Endometrial microvascular endothelial cells (primary cell): ENCODE data around the gene UBE3C. TPM values are rescaled to one million over a fixed set of nuclear protein-coding genes. Genes with fewer than 3 reads are reported as not detected.
"Not testable (repeated sequence)": the region's sequence is repeated elsewhere in the genome, so short reads cannot be mapped to it uniquely, and the experiment has no call there.

Experiments
- in situ Hi-C: cut with HindIII; loops from 2 replicates; pipeline ENCODE4 v1.10.0; 2017; ENCODE audit warnings: low sequenced_read_pairs, low pct_unique_long_range_greater_than_20kb; ENCODE audit errors: inconsistent ontology term
- total RNA-seq: library from RNA; depleted of rRNA; stranded (reverse); fragments of >200 nt; gene quantifications from one replicate; pipeline ENCODE4 v1.2.3, GENCODE V29; 2015; ENCODE audit errors: inconsistent ontology term

The UBE3C gene
- total RNA-seq, 1 donor from 2014 or later = 90.5 TPM

GRCh38 chr7:157158400-157158799 lies 19.7 kb downstream of the UBE3C start:
- in situ Hi-C loops = no loop called here

DNA sequence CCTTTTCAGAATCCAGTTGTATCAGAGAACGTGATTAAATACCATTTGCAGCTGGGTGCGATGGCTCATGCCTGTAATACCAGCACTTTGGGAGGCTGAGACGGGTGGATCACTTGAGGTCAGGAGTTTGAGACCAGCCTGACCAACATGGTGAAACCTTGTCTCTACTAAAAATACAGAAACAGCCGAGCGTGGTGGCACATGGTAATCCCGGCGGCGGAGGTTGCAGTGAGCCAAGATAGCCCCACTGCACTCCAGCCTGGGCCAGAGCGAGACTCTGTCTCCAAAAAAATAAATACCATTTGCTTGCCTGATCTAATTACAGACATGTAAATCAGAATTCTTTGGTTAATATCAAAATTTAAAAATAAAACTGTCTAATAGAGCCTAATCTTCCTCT lies 20.8 kb downstream of the UBE3C start:
- in situ Hi-C loops = not testable (repeated sequence)

GRCh38 chr7:157160433-157160832 lies 21.7 kb downstream of the UBE3C start:
- in situ Hi-C loops = no loop called here

DNA sequence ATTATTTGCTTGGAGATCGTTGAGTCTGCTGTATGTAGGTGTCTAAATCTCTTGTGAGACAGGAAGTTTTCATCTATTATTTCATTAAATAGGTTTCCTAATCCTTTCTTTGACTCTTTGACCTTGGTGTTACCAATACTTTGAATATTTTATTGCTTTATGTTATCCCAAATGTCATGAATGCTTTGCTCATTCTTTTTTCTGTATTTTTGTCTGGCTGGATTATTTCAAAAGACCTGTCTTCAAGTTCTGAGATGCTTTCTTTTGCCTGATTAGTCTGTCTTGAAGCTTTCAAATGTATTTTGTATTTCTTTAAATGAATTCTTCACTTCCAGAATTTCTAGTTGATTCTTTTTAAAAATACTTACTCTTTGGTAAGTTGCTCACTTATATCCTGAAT lies 27.3 kb downstream of the UBE3C start:
- in situ Hi-C loops = no loop called here

GRCh38 chr7:157168571-157168970 lies 29.8 kb downstream of the UBE3C start:
- in situ Hi-C loops = no loop called here

- in situ Hi-C loops = no loop called here
Observed at GRCh38 chr7:157176771-157177170, 38.0 kb downstream of the UBE3C start.

DNA sequence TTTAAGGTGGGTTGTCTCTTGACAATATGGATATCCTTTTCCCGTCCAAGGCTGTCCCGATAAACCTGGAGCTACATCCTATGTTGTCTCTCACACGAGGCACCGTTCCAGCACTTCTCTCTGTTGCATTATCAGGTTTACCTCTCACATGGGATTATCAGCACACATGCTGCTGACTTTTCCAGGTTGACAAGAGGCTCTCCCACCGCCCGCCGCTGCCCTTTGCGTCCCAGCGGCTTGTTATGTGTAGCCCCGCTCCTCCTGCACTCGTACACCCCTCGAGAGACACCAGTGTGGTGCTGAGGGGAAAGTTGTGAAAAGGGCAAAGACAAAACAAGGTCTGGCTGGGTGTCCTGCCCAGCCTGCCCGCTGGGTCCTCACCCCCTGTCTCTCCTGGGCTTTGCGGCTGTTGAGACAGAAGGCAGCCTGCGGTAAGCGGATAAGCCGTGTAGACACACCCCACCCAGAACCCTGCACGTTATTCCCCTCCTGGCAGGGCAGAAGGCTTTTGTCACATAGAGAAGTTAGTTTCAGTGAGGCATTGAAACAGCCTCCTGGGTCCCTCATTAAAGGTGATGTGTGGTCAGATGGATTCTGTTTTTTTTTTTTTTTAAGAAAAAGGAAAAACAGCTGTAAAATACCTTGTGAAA lies 38.7 kb downstream of the UBE3C start:
- in situ Hi-C loops = no loop called here

- in situ Hi-C loops = no loop called here
Observed at GRCh38 chr7:157177983-157178381, 39.3 kb downstream of the UBE3C start.

- in situ Hi-C loops = no loop called here
Observed at GRCh38 chr7:157183832-157184231, 45.1 kb downstream of the UBE3C start.

DNA sequence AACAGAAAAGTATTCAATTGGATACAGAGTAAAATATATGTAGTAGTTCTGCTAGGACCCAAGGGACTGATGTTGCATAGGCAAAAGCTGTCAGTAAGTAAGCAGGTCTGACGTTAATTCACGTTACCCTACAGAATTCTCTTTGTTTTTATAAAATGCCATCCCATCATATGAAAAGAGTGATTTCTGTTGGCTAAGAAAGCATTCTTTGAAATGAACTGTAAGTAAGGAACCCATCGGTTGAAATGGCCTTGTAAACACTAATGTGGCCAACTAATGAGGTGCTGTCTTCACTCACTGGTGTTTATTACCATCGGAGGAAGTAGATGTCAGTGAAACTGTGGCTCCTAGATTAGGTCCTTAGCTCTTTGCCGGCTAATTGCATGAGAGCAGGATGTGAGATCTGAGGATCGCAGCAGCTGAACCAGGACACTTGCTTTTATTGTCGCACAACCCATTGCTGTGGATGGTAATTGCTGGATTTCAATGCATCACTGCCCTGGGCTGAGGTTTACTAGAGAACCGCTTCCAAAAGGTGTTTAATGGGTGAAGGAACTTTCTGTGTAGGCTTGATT lies 49.5 kb downstream of the UBE3C start:
- in situ Hi-C loops = no loop called here

DNA sequence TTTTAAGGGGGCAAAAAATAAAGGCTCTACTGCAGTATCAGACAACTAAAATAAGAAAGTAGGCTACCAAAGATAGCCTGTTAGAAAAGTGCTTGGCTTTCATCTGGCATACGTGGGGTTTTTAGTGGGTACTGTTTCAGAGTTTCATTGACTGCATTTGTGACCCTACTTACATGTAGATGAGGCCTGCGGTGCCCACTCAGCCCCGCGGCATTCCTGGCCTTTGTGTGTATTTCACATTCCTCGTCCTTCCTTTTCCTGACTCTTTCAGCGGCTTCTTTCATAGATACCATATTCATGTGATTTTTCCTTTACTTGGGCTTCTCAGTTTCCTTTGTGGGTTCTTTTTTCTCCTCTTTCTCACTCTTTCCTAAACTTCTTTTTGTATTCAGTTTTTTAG lies 50.7 kb downstream of the UBE3C start:
- in situ Hi-C loops = no loop called here

GRCh38 chr7:157192861-157193260 lies 54.1 kb downstream of the UBE3C start:
- in situ Hi-C loops = no loop called here

DNA sequence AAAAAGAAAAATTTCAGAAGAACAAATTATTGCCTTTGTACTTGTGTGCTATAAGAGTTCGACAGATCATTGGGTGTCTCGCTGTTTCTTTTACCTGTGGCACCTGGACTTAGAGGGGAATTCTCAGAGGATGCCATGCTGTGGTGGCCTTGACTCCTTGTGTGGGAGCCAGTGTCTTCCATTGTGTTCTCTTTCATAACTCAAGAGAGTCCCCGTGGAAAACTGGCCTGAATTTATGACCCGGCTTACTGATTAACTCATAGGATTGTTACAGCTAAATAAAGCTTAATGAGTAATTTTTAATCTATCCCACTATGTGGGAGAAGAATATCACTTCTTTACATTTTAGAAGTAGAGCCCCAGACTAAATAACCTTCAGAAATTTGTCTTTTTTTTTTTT lies 54.5 kb downstream of the UBE3C start:
- in situ Hi-C loops = no loop called here

DNA sequence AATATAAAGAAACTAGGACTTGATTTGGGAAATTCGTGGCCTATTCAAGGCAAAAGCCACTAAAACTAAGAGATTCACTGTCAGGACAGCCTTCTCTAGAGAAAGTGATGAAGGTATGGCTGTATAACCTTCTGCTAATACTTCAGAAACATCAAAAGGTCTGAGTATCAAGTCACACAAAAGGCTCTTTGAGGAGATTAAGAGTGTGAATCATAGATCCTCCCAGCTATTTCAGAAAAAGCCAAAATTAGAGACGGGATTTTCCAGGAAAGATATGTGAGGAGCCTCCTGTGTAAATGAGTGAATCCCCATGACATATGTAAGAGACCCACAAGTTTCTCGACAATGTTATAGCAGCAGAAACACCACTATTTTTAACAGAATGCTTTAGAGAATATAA lies 56.2 kb downstream of the UBE3C start:
- in situ Hi-C loops = no loop called here

- in situ Hi-C loops = no loop called here
Observed at GRCh38 chr7:157195868-157196267, 57.1 kb downstream of the UBE3C start.

DNA sequence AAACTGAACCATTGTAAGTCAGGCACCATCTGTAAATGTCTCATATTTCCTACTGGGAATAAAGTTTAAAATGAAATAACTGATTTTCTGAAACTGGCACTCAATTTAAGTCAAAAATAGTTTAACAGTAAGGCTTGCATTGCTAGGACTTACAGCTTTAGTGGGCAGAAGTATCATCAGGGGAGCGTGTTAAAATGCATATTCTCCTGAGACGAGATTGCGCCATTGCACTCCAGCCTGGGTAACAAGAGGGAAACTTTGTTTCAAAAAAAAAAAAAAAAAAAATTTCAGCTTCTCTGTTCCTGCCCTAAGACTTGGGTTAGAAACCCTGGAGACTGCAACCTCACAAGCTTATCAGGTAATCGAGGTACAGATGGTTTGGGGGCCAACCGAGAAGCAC lies 65.4 kb downstream of the UBE3C start:
- in situ Hi-C loops = no loop called here

DNA sequence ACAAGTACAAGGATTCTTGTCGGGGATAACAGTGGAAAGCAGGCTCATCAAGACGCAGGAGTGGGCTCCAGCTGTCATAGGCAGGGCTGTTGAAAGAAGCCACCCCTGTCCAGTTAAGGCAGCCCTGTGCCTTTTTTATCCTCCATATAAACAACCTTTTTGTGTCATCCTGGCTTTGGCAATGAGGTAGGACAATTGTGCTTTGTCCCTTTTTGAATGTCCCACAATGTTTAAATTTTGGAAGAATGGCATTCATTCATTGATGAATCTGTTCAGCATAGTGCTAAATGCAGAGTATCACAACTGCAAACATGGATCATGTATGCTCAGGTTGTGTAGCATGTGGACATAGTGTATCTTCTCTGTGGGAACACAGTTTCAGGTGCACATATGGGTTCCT lies 66.7 kb downstream of the UBE3C start:
- in situ Hi-C loops = no loop called here

DNA sequence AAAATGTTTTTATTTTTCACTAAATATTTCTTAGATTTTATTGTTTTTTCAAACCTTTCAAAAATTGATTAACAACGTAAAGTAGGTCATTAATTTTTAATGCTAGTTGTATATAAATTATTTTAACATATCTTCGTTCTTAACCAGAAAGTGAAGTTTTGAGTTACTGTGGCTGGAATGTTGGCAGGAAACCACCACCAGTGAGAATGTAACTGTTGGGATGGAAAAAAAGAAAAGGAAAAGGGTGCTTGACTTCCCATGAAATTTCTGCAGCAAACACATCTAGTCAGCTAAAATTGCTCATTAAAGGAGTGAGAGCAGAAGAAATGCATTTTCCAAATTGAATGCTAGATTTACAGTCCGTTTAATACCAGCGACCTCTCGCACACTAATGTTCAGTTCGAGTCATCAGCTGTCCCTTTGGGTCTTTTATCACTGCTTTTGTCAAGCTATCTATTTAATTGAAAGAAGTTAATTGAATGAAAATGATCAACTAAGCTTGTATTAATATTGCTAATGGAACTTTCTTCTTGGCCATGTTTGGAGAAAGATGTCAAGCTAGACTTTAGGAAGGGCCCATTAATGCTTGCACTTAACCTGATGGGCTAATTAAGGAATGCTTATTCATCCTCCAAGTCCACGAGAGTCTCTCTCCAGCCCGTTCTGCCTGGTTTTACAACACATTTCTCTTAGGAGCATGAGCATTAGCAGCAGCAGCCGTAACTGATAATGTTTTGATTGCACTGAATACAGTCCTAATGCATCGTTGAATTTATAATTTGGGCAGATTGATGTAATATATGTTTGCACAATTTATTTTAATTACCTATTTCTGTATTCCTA lies 70.1 kb downstream of the UBE3C start:
- in situ Hi-C loops = no loop called here

DNA sequence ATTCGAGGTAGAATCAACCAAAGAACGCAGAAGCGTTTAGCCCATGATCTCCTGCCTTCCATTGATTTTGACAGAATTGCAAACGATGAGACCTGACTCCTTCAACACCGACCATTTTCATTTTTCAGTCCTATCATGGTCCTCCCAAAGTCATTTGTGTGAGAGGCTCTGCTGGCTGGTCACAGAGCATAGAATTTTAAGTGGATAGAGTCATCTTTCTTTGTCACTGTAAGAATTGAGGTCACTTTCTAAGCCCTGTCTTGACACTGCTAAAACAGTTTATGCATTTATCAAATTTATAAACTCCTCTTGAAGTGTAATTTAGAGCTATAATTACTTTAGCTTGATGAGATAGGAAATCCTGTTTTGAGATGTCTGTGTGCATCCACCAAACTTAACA lies 72.0 kb downstream of the UBE3C start:
- in situ Hi-C loops = no loop called here

- in situ Hi-C loops = no loop called here
Observed at GRCh38 chr7:157211690-157212089, 73.0 kb downstream of the UBE3C start.
